ENCODE data around the gene LZTS2.

DNA sequence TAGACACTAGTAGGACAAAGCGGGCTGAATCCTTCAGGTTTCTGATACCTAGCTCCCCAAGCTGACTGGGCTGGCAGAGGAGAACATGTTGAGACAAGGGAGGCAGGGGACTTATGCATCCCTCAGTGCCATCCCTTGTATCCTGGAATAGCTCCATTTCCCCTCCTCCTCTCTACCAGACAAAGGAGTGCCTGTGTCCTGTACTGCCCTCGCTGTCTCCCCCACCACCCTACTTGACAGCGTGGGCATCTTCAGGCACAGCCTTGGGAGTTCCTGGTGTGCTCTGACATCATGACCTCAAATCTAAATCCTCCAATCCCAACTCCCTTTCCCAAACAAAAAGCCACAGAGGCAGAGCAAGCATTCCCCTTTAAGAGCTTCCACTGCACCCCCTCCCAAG, 40.5 kb downstream of the LZTS2 start:
- no peak for TF ChIP-seq EZH2 (IDR thresholded peaks at IDR 0.05; ENCODE audit: borderline replicate concordance)
- TF ChIP-seq EZH2phosphoT487 (IDR thresholded peaks at IDR 0.05; ENCODE audit: low read depth, severe bottlenecking, unreplicated experiment), result no peak
- TF ChIP-seq, protein P1, sequence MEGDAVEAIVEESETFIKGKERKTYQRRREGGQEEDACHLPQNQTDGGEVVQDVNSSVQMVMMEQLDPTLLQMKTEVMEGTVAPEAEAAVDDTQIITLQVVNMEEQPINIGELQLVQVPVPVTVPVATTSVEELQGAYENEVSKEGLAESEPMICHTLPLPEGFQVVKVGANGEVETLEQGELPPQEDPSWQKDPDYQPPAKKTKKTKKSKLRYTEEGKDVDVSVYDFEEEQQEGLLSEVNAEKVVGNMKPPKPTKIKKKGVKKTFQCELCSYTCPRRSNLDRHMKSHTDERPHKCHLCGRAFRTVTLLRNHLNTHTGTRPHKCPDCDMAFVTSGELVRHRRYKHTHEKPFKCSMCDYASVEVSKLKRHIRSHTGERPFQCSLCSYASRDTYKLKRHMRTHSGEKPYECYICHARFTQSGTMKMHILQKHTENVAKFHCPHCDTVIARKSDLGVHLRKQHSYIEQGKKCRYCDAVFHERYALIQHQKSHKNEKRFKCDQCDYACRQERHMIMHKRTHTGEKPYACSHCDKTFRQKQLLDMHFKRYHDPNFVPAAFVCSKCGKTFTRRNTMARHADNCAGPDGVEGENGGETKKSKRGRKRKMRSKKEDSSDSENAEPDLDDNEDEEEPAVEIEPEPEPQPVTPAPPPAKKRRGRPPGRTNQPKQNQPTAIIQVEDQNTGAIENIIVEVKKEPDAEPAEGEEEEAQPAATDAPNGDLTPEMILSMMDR (IDR thresholded peaks at IDR 0.05; ENCODE audit: poor library complexity), result no peak

Measured in hepatocyte (in vitro differentiated cells).